ENCODE results near the gene CTLA4.

The CTLA4 gene

DNA sequence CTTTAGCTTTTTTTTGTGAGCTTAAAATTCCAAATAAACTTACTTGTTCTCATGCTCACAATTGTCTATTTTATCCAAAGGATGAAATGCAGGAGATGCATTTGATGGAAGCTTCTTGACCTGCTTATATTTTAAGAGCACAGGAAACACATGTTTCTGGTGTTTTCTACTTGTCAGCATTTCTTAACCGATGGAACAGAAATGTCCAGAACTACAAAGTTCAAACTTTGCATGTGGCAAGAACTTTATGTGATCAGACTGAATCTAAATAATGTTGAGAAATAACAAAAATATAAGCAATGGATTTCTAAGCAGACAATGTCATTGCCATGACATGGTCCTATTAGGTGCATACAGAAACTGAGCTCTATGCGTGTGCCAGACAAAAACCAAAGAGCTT, 9.9 kb upstream of the CTLA4 start:
- Histone ChIP-seq H3K36me3 (no peaks in the 10 kb centered on the region), H3K27me3 (peaks cover 6% of the 10 kb centered on the region), H3K4me3 (ENCODE audit: low read depth in 1 of 2, low read length in 1 of 2) (no peak overlapping the region), H3K4me1 (ENCODE audit: control insufficient read depth in 1 of 2, insufficient read depth in 1 of 2, low read depth in 1 of 2, low read length in 1 of 2) (no peaks in the 10 kb centered on the region), H3K9me3 (no peaks in the 10 kb centered on the region), H3K27ac (no peak overlapping the region)
- TF ChIP-seq, protein P1, sequence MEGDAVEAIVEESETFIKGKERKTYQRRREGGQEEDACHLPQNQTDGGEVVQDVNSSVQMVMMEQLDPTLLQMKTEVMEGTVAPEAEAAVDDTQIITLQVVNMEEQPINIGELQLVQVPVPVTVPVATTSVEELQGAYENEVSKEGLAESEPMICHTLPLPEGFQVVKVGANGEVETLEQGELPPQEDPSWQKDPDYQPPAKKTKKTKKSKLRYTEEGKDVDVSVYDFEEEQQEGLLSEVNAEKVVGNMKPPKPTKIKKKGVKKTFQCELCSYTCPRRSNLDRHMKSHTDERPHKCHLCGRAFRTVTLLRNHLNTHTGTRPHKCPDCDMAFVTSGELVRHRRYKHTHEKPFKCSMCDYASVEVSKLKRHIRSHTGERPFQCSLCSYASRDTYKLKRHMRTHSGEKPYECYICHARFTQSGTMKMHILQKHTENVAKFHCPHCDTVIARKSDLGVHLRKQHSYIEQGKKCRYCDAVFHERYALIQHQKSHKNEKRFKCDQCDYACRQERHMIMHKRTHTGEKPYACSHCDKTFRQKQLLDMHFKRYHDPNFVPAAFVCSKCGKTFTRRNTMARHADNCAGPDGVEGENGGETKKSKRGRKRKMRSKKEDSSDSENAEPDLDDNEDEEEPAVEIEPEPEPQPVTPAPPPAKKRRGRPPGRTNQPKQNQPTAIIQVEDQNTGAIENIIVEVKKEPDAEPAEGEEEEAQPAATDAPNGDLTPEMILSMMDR (IDR thresholded peaks at IDR 0.05) = no peak

DNA sequence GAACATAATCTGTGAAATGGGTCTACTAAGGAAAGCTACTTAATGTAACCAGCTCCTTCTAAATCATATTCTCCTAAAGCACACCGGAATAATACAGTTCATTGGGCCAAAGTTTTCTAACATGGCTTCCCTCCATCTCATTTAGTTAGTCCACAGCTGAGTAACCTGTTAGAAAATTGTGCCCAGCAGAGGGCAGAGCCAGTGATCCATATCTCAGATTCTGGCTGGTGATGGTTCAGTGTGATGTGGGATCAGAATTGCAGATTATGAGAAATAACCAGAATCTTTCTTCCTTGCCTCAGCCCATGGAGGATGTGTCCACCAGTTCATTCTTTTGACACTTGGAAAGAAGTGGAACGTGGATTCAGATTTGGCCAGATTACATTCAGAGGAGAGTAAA, 9.4 kb upstream of the CTLA4 start:
- no peaks in the 10 kb centered on the region for H3K36me3 ChIP-seq
- no peak overlapping the region for H3K27ac ChIP-seq
- H3K4me3 ChIP-seq (ENCODE audit: low read depth in 1 of 2, low read length in 1 of 2) = no peak overlapping the region
- no peaks in the 10 kb centered on the region for H3K4me1 ChIP-seq (ENCODE audit: control insufficient read depth in 1 of 2, insufficient read depth in 1 of 2, low read depth in 1 of 2, low read length in 1 of 2)
- H3K9me3 ChIP-seq = no peaks in the 10 kb centered on the region
- TF ChIP-seq, protein P1 (IDR thresholded peaks at IDR 0.05) = no peak
- peaks cover 6% of the 10 kb centered on the region for H3K27me3 ChIP-seq

DNA sequence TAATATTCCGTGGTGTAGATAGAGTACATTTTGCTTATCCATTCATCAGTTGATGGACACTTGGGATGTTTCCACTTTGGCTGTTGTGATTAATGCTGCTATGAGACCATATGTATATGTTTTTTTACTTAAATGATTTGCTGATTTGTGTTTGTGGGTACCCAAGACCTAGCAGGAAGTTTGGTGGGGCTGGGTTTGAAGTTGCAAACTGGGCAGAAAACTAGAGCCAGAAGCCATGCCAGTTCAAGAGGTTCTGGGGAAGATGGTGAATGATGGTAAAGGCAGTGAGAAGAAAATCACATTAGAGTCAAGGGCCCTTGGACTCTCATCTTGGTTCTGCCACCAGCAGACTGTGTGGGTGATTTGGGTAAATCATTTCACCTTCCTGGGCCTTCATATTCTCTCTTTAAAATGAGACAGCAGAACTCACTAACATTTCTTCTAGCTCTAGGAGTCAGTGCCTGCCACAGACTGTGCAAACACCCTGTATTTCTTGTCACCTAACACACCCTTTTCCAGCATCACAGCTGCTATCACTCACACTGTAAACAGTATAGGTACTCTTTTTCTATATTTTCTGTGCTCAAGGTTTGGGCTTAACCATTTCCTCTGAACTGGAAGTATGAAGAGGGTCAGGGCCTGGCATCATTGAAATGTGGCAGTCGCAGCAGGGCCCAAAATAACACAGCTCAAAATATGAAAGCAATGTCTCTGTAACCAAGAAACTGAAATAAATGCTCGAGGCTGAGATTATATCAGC, 8.4 kb upstream of the CTLA4 start:
- H3K27ac ChIP-seq = no peak overlapping the region
- TF ChIP-seq, protein P1 (IDR thresholded peaks at IDR 0.05) = no peak
- H3K9me3 ChIP-seq = no peaks in the 10 kb centered on the region
- H3K4me3 ChIP-seq (ENCODE audit: low read depth in 1 of 2, low read length in 1 of 2) = no peak overlapping the region
- no peaks in the 10 kb centered on the region for H3K4me1 ChIP-seq (ENCODE audit: control insufficient read depth in 1 of 2, insufficient read depth in 1 of 2, low read depth in 1 of 2, low read length in 1 of 2)
- no peaks in the 10 kb centered on the region for H3K36me3 ChIP-seq
- H3K27me3 ChIP-seq = peaks cover 6% of the 10 kb centered on the region

DNA sequence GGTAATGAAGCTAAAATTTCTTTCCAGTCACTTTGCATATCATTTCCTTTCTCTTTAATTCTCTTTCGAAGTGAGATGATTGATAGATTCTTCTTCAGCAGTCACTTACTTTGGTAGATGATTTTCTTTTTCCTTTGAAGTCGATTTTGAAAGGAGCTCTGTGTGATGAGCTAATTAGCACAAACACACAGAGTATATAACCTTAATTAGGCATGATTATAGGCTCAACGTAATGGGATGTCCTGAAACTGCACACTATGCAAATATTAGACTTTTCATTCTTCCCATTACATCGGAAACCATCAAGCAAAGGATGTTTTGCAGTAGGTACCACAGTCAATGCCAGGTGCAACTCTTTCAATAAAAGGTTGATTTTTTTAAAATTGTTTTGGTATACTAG, 6.4 kb upstream of the CTLA4 start:
- no peak overlapping the region for H3K27ac ChIP-seq
- H3K9me3 ChIP-seq = no peaks in the 10 kb centered on the region
- no peaks in the 10 kb centered on the region for H3K36me3 ChIP-seq
- no peak overlapping the region for H3K4me3 ChIP-seq (ENCODE audit: low read depth in 1 of 2, low read length in 1 of 2)
- TF ChIP-seq, protein P1 (IDR thresholded peaks at IDR 0.05) = no peak
- H3K27me3 ChIP-seq = peaks cover 6% of the 10 kb centered on the region
- H3K4me1 ChIP-seq (ENCODE audit: control insufficient read depth in 1 of 2, insufficient read depth in 1 of 2, low read depth in 1 of 2, low read length in 1 of 2) = no peaks in the 10 kb centered on the region

DNA sequence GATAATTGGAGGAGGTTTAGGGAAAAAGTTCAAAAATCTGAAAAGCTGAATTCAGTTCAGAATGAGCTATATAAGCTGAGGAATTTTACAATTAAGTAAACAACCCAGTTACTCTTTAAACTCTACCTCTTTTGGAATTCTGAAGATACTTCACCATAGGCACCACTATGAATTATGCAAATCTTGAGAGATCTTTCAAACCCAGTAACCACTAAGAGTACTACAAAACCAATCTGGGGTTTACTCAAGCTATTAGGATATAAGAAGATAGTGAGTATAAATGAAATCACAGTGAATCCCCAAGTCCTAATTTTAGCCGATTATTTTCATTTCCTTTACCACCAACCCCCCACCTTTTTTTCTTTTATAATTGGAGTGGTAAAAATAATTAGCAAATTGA, 6.0 kb upstream of the CTLA4 start:
- Histone ChIP-seq H3K27me3 (peaks cover 6% of the 10 kb centered on the region), H3K36me3 (no peaks in the 10 kb centered on the region), H3K4me1 (ENCODE audit: control insufficient read depth in 1 of 2, insufficient read depth in 1 of 2, low read depth in 1 of 2, low read length in 1 of 2) (no peaks in the 10 kb centered on the region), H3K9me3 (no peaks in the 10 kb centered on the region), H3K4me3 (ENCODE audit: low read depth in 1 of 2, low read length in 1 of 2) (no peak overlapping the region), H3K27ac (no peak overlapping the region)
- TF ChIP-seq, protein P1 (IDR thresholded peaks at IDR 0.05) = no peak
